Stimulated activated naive CD8-positive, alpha-beta T cell treated with anti-CD3 and anti-CD28 coated beads, Interleukin-15, Interleukin-2, amounts not matched to agents 100 U/mL and 50 U/mL, for 24 hours (primary cell): Measurements from ENCODE around the gene CXCR6.
A peak's percentile ranks its signal among the peaks of the same experiment; 100 is the strongest.

ENCODE experiments used
- ATAC-seq: fragments of 150-1000 bp; cut with Tn5 transposase; one replicate; pipeline ENCODE4 v1.10.0; 2021
- DNase-seq: peaks from one replicate; pipeline ENCODE4 v3.0.0; 2021

CXCR6 gene

GRCh38 chr3:45969116-45969515, 25.9 kb downstream of the CXCR6 start:
- ATAC-seq, result no peak
- DNase-seq, result no peak

GRCh38 chr3:45969953-45970352, 26.7 kb downstream of the CXCR6 start:
- no peak for ATAC-seq
- DNase-seq, result no peak

GRCh38 chr3:45972534-45973402, 29.5 kb downstream of the CXCR6 start:
- DNase-seq (no peak), ATAC-seq (no peak)

GRCh38 chr3:45974686-45975085, 31.4 kb downstream of the CXCR6 start:
- DNase-seq, result no peak

GRCh38 chr3:45975686-45976085, 32.4 kb downstream of the CXCR6 start:
- ATAC-seq, result no peak

More at GRCh38 chr3:45974686-45975085, 31.4 kb downstream of the CXCR6 start:
- ATAC-seq, result no peak

GRCh38 chr3:45976191-45977091, 33.2 kb downstream of the CXCR6 start:
- no peak for DNase-seq

More at GRCh38 chr3:45975686-45976085, 32.4 kb downstream of the CXCR6 start:
- no peak for DNase-seq

GRCh38 chr3:45978006-45978761, 34.9 kb downstream of the CXCR6 start:
- peak; percentile 52 for DNase-seq
- peak; percentile 14 for ATAC-seq

More at GRCh38 chr3:45976191-45977091, 33.2 kb downstream of the CXCR6 start:
- peak; percentile 34 for ATAC-seq

GRCh38 chr3:45979378-45979777, 36.1 kb downstream of the CXCR6 start:
- DNase-seq, result no peak
- no peak for ATAC-seq

GRCh38 chr3:45980229-45980813, 37.1 kb downstream of the CXCR6 start:
- ATAC-seq, result peak; percentile 63
- no peak for DNase-seq

GRCh38 chr3:45980819-45981218, 37.6 kb downstream of the CXCR6 start:
- DNase-seq, result no peak
- ATAC-seq, result no peak

- DNase-seq, result no peak
- peak; percentile 69 for ATAC-seq
Measured at GRCh38 chr3:45981346-45982074, 38.2 kb downstream of the CXCR6 start.

- ATAC-seq (no peak), DNase-seq (no peak)
Measured at GRCh38 chr3:45983770-45984169, 40.5 kb downstream of the CXCR6 start.

GRCh38 chr3:45984331-45985312, 41.4 kb downstream of the CXCR6 start:
- ATAC-seq (no peak), DNase-seq (no peak)

GRCh38 chr3:45985532-45986302, 42.5 kb downstream of the CXCR6 start:
- no peak for DNase-seq
- no peak for ATAC-seq

- no peak for ATAC-seq
- DNase-seq, result no peak
Measured at GRCh38 chr3:45986303-45986982, 43.2 kb downstream of the CXCR6 start.

- DNase-seq (no peak), ATAC-seq (no peak)
Measured at GRCh38 chr3:45987368-45988291, 44.4 kb downstream of the CXCR6 start.

- DNase-seq (no peak), ATAC-seq (no peak)
Measured at GRCh38 chr3:45988362-45988761, 45.1 kb downstream of the CXCR6 start.
